DMS153 treated with DMSO at 0.1 percent for 48 hours (cell line): Measurements from ENCODE around the gene EPB42.
"Not testable (repeated sequence)": the region's sequence is repeated elsewhere in the genome, so short reads cannot be mapped to it uniquely, and the experiment has no call there.

Experiments
- DNase-seq: peaks from one replicate; lab custom pipeline; 2025; ENCODE audit not compliant: unreplicated experiment; lab: John Stamatoyannopoulos, UW

EPB42 gene

GRCh38 chr15:43187544-43188155, 33.2 kb downstream of the EPB42 start:
- DNase-seq, result peak; percentile 1

- DNase-seq, result no peak
Measured at GRCh38 chr15:43186003-43186353, 34.8 kb downstream of the EPB42 start.

DNA sequence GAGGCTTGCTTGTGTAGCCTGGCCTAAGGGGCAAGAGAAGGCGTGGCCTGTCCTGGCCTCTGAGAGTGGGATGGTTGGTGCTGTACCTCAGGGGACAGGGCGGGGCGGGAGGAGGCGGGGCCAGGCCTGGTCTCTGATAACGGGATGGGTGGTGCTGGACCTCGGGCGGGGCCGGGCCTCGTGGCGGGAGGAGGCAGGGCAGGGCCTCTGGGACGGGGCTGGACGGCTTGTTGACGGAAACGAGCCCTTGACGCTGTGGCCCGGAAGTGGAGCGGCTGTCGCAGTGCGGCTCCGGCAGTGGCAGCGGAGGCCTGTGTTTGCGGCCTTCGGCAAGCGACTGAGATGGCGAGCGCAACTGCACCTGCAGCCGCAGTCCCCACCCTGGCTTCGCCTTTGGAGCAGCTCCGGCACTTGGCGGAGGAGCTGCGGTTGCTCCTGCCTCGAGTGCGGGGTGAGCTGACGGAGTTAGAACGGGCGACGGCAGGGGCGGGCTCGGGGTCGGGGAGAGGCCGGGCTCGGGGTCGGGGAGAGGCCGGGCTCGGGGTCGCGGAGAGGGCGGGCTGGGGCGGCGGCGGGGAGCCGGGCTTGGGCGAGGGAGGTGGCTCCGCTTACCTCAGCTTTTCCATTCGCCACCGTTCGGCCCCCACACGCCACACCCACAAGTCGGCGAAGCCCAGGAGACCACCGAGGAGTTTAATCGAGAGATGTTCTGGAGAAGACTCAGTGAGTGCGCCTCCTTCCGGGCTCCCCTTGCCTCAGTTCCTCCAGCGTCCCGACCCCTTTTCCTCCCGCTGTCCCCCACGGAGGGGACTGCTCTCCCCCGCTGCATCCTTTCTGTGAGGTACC, 35.4 kb downstream of the EPB42 start, which contains the start of gene CCNDBP1:
TSS of gene CCNDBP1 (plus strand) at position 247 of the 846 bp plus-strand sequence. CDS start at position 343, 96 bp downstream.
- DNase-seq, result peak; percentile 18

- DNase-seq, result no peak
Measured at GRCh38 chr15:43184407-43185124, 36.3 kb downstream of the EPB42 start.

DNA sequence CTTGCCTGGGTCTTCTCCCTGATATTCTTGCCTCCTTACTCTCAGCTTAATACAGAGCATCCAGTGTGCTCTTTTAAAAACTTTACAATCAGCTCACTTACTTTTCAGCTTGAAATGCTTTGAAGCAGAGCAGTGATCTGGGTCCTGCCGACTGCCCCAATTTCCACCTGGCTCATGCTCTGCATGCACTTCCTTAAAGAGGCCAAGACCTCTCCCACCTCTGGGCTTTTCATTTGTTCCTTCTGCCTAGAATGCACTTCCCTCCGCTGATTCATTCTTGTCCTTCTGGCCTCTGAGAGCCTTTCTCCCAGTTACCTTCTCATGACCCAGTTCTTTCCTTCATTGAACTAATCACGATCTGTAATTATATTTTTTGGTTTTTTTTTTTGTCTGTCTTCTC, 37.5 kb downstream of the EPB42 start:
- no peak for DNase-seq

- DNase-seq, result not testable (repeated sequence)
Measured at GRCh38 chr15:43177147-43177546, 43.7 kb downstream of the EPB42 start.

DNA sequence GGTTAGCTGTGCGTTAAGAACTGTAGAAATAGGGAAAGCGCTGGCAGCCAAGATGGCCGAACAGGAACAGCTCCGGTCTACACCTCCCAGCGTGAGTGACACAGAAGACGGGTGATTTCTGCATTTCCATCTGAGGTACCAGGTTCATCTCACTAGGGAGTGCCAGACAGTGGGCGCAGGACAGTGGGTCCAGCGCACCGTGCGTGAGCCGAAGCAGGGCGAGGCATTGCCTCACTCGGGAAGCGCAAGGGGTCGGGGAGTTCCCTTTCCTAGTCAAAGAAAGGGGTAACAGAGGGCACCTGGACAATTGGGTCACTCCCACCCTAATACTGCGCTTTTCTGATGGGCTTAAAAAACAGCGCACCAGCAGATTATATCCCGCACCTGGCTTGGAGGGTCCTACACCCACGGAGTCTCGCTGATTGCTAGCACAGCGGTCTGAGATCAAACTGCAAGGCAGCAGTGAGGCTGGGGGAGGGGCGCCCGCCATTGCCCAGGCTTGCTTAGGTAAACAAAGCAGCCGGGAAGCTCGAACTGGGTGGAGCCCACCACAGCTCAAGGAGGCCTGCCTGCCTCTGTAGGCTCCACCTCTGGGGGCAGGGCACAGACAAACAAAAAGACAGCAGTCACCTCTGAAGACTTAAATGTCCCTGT, 45.0 kb downstream of the EPB42 start:
- DNase-seq, result not testable (repeated sequence)

DNA sequence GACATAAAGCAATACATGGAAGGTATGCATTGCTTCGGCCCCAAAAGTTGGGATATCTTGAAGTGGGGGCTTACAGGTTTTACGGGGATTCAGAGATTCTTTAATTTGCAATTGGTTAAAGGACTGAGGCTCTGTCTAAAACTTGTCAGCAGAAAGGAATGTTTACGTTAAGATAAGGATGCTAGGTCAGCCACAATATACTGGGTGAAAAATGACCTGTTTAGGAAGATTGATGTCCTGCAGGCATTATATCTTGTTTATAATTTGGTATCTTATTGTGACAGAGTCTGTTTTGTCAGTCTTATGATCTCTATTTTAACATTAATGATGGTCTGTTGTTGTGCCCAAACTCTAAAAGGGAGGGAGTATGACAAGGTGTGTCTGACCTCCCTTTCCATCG, 50.9 kb downstream of the EPB42 start:
- DNase-seq, result no peak

- no peak for DNase-seq
Measured at GRCh38 chr15:43168192-43169107, 52.4 kb downstream of the EPB42 start.

- DNase-seq, result not testable (repeated sequence)
Measured at GRCh38 chr15:43167261-43167660, 53.6 kb downstream of the EPB42 start.

DNA sequence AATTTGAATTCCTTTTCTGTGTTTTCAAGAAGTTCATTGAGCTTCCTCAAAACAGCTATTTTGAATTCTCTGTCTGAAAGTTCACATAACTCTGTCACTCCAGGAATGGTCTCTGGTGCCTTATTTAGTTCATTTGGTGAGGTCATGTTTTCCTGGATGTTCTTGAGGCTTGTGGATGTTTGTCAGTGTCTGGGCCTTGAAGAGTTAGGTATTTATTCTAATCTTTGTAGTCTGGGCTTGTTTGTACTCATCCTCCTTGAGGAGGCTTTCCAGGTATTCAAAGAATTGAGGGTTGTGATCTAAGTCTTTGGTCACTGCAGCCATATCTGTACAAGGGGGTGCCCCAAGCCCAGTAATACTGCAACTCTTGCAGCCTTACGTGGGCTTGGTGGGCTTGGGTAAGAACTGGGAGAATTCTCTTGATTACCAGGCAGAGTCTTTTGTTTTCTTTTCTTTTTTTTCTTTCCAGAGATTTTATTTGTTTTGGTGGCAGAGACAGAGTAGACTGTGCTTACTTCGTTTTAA, 55.0 kb downstream of the EPB42 start:
- DNase-seq, result no peak

GRCh38 chr15:43153269-43153668, 67.5 kb downstream of the EPB42 start:
- DNase-seq, result no peak

DNA sequence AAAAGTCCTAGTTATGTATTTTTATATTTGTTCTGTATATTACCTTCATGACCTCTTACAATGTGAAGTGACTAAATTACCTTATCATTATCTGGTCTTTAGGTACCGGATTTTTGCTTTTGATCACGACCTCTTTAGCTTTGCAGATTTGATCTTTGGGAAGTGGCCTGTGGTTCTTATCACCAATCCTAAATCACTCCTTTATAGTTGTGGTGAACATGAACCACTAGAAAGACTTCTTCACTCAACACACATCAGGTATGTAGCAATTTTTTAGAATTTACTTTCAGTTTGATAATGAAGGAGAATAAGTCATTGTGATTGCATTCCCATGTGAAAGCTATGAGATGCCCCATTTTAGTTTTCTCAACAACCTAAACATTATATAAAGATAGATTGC, 69.1 kb downstream of the EPB42 start:
- DNase-seq, result no peak

- no peak for DNase-seq
Measured at GRCh38 chr15:43150191-43150929, 70.5 kb downstream of the EPB42 start.
